GM12874 (cell line): Measurements from ENCODE around the gene PAPOLG.

Source experiments
- TF ChIP-seq, protein P1 (sequence below): IDR thresholded peaks from 2 replicates; pipeline ENCODE4 v1.5.1; 2011; ENCODE audit warnings: low read depth, mild to moderate bottlenecking, control low read depth, low read length, moderate library complexity; ENCODE audit not compliant: insufficient read depth

Gene PAPOLG

DNA sequence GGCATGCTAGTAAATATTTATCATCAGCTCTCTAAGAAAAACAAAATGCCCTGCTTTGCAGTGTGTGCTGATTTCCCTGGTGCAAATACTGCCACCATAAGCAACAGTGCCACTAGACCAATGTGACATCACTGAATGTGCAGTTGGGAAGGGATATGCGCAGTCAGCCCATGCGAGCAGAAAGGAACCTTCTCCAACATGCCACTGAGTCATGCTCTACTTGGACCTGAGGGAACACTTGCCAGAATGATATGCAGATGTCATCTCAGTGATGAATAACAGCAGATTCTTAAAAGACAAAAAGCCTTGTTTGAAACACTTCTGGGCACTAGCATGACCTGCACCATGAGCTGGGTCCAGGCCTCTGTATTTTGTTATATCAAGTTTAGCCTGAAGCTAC lies 70.0 kb downstream of the PAPOLG start:
- TF ChIP-seq, protein P1, sequence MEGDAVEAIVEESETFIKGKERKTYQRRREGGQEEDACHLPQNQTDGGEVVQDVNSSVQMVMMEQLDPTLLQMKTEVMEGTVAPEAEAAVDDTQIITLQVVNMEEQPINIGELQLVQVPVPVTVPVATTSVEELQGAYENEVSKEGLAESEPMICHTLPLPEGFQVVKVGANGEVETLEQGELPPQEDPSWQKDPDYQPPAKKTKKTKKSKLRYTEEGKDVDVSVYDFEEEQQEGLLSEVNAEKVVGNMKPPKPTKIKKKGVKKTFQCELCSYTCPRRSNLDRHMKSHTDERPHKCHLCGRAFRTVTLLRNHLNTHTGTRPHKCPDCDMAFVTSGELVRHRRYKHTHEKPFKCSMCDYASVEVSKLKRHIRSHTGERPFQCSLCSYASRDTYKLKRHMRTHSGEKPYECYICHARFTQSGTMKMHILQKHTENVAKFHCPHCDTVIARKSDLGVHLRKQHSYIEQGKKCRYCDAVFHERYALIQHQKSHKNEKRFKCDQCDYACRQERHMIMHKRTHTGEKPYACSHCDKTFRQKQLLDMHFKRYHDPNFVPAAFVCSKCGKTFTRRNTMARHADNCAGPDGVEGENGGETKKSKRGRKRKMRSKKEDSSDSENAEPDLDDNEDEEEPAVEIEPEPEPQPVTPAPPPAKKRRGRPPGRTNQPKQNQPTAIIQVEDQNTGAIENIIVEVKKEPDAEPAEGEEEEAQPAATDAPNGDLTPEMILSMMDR = no peak

DNA sequence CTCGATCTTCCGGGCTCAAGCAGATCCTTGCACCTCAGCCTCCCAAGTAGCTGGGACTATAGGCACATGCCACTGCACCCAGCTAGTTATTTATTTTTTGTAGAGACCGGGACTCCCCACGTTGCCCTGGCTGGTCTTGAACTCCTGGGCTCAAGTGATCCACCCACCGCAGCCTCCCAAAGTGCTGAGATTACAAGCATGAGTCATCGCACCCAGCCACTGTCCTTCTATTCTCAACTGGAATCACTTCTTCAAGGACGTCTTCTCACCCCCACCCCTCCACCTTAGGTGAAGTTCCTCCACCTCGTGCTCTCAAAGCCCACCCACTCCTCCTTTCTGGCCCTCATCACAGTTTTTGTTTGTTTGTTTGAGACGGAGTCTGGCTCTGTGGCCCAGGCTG lies 71.3 kb downstream of the PAPOLG start:
- TF ChIP-seq, protein P1 = no peak

DNA sequence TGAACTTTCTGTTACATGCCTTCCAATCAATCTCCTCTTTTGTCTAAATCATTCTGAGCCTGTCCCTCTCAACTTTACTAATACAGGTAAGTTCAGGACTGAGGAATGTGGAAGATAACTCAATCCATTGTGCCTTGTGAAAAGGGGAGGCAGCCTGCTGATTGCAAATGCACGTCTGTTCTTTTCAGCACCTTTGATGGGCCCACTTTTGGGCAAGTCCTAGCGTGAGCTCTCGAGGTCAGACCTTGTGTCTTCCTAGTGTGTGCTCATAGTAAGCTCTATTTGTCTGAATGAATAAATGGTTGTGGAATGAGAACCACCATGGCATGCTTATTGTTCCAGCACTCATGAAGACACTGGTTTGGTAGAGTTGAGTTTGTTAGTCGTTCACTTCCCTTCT lies 74.9 kb downstream of the PAPOLG start:
- TF ChIP-seq, protein P1 = no peak

DNA sequence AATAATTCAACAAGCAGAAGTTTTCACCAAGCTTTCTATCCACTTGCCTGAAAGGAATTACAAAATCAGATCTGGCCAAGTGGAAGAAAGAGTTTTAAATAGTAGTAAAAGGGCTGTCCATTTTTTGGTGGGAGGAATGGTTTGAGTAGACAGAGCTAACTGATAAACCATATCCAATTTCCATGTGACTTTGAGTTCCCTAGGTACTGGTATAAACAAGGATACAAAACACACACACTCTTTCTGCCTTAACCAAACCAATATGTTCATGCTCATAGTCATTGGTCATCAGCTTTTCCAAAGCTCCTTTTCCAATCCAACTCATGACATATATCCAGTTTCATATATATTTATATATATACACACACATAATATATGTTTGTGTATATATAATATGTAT lies 75.9 kb downstream of the PAPOLG start:
- TF ChIP-seq, protein P1 = no peak

DNA sequence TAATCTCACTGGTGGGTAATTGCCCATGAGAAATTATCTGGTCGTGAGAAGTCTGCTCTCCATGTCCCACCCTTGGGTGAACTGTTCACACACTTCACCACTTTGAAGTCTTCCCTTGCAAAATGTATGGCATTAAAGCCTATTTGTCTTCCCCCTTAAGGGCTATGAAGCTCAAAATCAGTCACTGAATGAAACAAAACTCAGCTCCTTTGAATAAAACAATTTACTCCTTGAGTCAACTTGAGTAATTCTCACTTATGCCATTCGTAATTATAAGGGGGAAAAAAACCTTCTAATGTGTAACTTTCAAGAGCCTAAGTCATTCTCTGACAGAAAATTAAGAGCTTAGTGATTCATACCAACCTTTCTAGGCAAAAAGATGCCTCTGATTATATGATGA lies 76.6 kb downstream of the PAPOLG start:
- TF ChIP-seq, protein P1 = no peak

DNA sequence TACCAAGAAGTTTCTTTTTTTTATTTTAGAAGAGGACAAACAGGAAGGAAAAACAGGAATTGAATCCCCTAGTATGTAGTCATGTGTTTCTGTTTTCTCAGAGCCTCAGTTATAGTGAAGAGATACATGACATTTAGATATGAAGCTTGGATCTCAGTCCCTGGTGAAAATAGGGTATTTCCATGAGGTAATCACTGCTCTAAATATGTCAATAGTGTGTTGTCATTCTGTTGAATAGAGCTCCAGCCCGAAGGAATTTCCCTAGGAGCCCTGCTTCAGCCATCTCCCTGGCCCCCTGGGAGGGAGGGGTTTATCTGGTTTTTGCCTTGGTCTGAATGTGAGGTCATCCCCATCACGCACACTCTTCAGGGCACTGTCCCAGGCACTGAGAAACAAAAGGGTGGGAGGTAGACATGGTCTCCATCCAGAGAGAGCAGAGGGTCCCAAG lies 78.2 kb downstream of the PAPOLG start:
- TF ChIP-seq, protein P1 = no peak

DNA sequence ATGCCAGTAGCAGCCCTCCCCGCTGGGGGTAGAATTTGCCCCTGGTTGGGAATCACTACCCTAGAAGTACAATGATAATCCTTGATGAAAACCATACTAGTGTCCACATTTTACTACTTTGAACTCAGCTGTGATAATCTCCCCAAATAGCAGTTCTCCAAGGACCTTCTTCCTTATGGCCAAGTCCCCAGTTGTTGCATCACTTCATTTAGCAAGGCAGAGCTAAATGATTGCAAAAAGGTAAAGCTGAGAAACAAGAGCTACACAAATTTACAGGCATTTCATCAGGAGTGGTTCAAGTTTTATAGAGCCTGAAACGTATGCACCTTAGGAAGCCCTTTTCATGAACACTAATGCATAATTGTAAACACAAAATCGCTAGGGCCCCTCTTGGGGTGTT lies 80.4 kb downstream of the PAPOLG start:
- TF ChIP-seq, protein P1 = no peak

DNA sequence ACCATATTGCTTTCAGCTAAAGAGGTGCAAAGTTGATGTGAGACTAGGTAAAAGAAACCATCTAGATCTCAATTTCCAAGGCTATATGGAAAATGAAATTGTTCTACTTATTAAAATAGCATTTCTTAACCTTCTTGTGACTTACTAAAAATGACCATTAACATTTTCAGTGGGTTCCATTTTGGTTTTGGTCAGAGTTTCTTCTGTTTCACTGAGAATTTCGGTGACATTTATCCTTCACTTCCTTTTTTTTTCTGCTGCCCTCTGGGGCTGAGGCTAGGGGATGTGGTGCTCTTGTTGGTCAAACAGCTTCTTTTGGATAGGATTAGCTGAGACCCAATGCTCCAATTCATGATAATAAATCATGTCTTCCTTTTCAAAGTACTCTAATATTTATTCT lies 81.1 kb downstream of the PAPOLG start:
- TF ChIP-seq, protein P1 = no peak
